HepG2 (cell line): ENCODE measurements around the gene ACP7. TPM values are rescaled to one million over a fixed set of nuclear protein-coding genes. Genes with fewer than 3 reads are reported as not detected.
A peak's percentile ranks its signal among the peaks of the same experiment; 100 is the strongest.

Experiments used
- CENPBD1 ChIP-seq: sonication (generic); formaldehyde crosslinking; IDR thresholded peaks from 2 replicates; pipeline ENCODE4 v1.8.0; 2022; ENCODE audit warnings: missing genetic modification reagents, low read depth, mild to moderate bottlenecking, borderline replicate concordance
- HCFC1 ChIP-seq: fragments of 150-350 bp; IDR thresholded peaks from 2 replicates; pipeline ENCODE4 v1.6.1; 2014; ENCODE audit warnings: low read depth, low read length
- HDAC2 ChIP-seq: sonication (generic); formaldehyde crosslinking; IDR thresholded peaks from 2 replicates; pipeline ENCODE4 v1.4.0; 2020; ENCODE audit warnings: missing genetic modification reagents
- HINFP ChIP-seq: sonication (generic); formaldehyde crosslinking; IDR thresholded peaks from 2 replicates; pipeline ENCODE4 v1.4.0; 2020; ENCODE audit warnings: low read depth, mild to moderate bottlenecking, missing genetic modification reagents
- KLF12 ChIP-seq: sonication (generic); formaldehyde crosslinking; IDR thresholded peaks from 2 replicates; pipeline ENCODE4 v1.4.0; 2020; ENCODE audit warnings: missing genetic modification reagents, borderline replicate concordance
- MED1 ChIP-seq: sonication (generic); formaldehyde crosslinking; IDR thresholded peaks from 2 replicates; pipeline ENCODE4 v1.4.0; 2020; ENCODE audit warnings: missing genetic modification reagents
- MNT ChIP-seq: fragments of 450-650 bp; IDR thresholded peaks from 2 replicates; pipeline ENCODE4 v1.6.1; 2016
- MXD4 ChIP-seq: IDR thresholded peaks from 2 replicates; pipeline ENCODE4 v1.6.1; 2016; ENCODE audit warnings: mild to moderate bottlenecking, missing biosample characterization, missing genetic modification reagents
- POLR2AphosphoS5 ChIP-seq: IDR thresholded peaks from 2 replicates; pipeline ENCODE4 v1.6.1; 2012; ENCODE audit warnings: low read depth, low read length
- SMC3 ChIP-seq: IDR thresholded peaks from 2 replicates; pipeline ENCODE4 v1.6.1; 2011; ENCODE audit warnings: low read length, improper control_type of control experiment
- TARDBP ChIP-seq: sonication (generic); formaldehyde crosslinking; IDR thresholded peaks from 2 replicates; pipeline ENCODE4 v1.8.0; 2022; ENCODE audit warnings: mild to moderate bottlenecking, missing genetic modification reagents
- ZFY ChIP-seq: sonication (generic); formaldehyde crosslinking; IDR thresholded peaks from 2 replicates; pipeline ENCODE4 v1.4.0; 2020; ENCODE audit warnings: missing genetic modification reagents
- ZNF143 ChIP-seq: sonication (generic); formaldehyde crosslinking; IDR thresholded peaks from 2 replicates; pipeline ENCODE4 v1.4.0; 2020; ENCODE audit warnings: missing genetic modification reagents
- ZNF275 ChIP-seq: sonication (generic); formaldehyde crosslinking; IDR thresholded peaks from 2 replicates; pipeline ENCODE4 v1.8.0; 2022; ENCODE audit warnings: missing genetic modification reagents, mild to moderate bottlenecking, inconsistent platforms, borderline replicate concordance
- ZNF350 ChIP-seq: sonication (generic); formaldehyde crosslinking; IDR thresholded peaks from 2 replicates; pipeline ENCODE4 v1.4.0; 2020; ENCODE audit warnings: mild to moderate bottlenecking, low read depth, missing genetic modification reagents, borderline replicate concordance
- ZNF556 ChIP-seq: sonication (generic); formaldehyde crosslinking; IDR thresholded peaks from 2 replicates; pipeline ENCODE4 v1.4.0; 2020; ENCODE audit warnings: mild to moderate bottlenecking, missing genetic modification reagents, borderline replicate concordance
- ZNF580 ChIP-seq: IDR thresholded peaks from 2 replicates; pipeline ENCODE4 v1.6.1; 2016; ENCODE audit warnings: low read depth, borderline replicate concordance
- ZSCAN25 ChIP-seq: sonication (generic); formaldehyde crosslinking; IDR thresholded peaks from 2 replicates; pipeline ENCODE4 v1.8.0; 2022; ENCODE audit warnings: mild to moderate bottlenecking, missing genetic modification reagents
- polyA plus RNA-seq, 8 experiments: library from polyadenylated mRNA; depleted of rRNA in 3 of 8; stranded (reverse) in 7 of 8; unstranded in 1 of 8; fragments of >200 nt; fragmentation: Illumina TruSeq in 4 of 8; extraction: Trizol in 4 of 8; gene quantifications; 2 replicates each; pipeline versions ENCODE4 v1.2.1 to v1.2.3, GENCODE V29; 2011 to 2016; ENCODE audit warnings: low read depth in 4 of 8, missing spikeins in 1 of 8, mixed read lengths in 1 of 8; ENCODE audit not compliant: insufficient read depth in 1 of 8
- total RNA-seq, 5 experiments: library from RNA; depleted of rRNA; stranded (reverse); fragments of >200 nt; fragmentation: Illumina TruSeq; extraction: Trizol; gene quantifications; 2 replicates each; pipeline ENCODE4 v1.2.3, GENCODE V29; 2016; ENCODE audit warnings: low read depth in 1 of 5
- TF ChIP-seq, protein P1 (sequence below): sonication (generic); formaldehyde crosslinking; IDR thresholded peaks from 2 replicates; pipeline ENCODE4 v1.5.1; 2020; ENCODE audit warnings: missing genetic modification reagents, mild to moderate bottlenecking, borderline replicate concordance
- TF ChIP-seq, protein P2 (sequence below): sonication (generic); formaldehyde crosslinking; IDR thresholded peaks from 2 replicates; pipeline ENCODE4 v1.8.0; 2022; ENCODE audit warnings: mild to moderate bottlenecking, missing genetic modification reagents; ENCODE audit not compliant: insufficient replicate concordance

ACP7 gene
- total and polyA plus RNA-seq, 2 of the 13 experiments (the other 11 are each of a cell fraction or from before 2014, with no cell fraction given), result not detected

- TF ChIP-seq, protein P1, sequence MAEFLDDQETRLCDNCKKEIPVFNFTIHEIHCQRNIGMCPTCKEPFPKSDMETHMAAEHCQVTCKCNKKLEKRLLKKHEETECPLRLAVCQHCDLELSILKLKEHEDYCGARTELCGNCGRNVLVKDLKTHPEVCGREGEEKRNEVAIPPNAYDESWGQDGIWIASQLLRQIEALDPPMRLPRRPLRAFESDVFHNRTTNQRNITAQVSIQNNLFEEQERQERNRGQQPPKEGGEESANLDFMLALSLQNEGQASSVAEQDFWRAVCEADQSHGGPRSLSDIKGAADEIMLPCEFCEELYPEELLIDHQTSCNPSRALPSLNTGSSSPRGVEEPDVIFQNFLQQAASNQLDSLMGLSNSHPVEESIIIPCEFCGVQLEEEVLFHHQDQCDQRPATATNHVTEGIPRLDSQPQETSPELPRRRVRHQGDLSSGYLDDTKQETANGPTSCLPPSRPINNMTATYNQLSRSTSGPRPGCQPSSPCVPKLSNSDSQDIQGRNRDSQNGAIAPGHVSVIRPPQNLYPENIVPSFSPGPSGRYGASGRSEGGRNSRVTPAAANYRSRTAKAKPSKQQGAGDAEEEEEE (CRISPR knock-in tag), result peak; percentile 54; the same call in 1 of the 2 replicates
- peak; percentile 61 for TF ChIP-seq MXD4 (CRISPR knock-in tag)
- TF ChIP-seq MED1, result peak; percentile 50
- TF ChIP-seq ZNF143 (CRISPR knock-in tag), result 0 out of 2 replicates have a peak, but pooled peaks have one; percentile 29
- peak; percentile 51; the same call in 1 of the 2 replicates for TF ChIP-seq HDAC2 (CRISPR knock-in tag)
- peak; percentile 59 for TF ChIP-seq POLR2AphosphoS5
- TF ChIP-seq TARDBP, result peak; percentile 80
- no peak for TF ChIP-seq HINFP (CRISPR knock-in tag)
- no peak for TF ChIP-seq MNT
- 0 out of 2 replicates have a peak, but pooled peaks have one; percentile 56 for TF ChIP-seq ZNF580
- peak; percentile 94 for TF ChIP-seq ZSCAN25
- peak; percentile 75 for TF ChIP-seq ZFY (CRISPR knock-in tag)
- no peak for TF ChIP-seq HCFC1
- 0 out of 2 replicates have a peak, but pooled peaks have one; percentile 24 for TF ChIP-seq KLF12 (CRISPR knock-in tag)
- peak; percentile 27; the same call in 1 of the 2 replicates for TF ChIP-seq ZNF556 (CRISPR knock-in tag)
- TF ChIP-seq ZNF350 (CRISPR knock-in tag), result 0 out of 2 replicates have a peak, but pooled peaks have one; percentile 35
- 0 out of 2 replicates have a peak, but pooled peaks have one; percentile 47 for TF ChIP-seq ZNF275 (CRISPR knock-in tag)
- peak; percentile 1; the same call in 1 of the 2 replicates for TF ChIP-seq SMC3
- TF ChIP-seq, protein P2, sequence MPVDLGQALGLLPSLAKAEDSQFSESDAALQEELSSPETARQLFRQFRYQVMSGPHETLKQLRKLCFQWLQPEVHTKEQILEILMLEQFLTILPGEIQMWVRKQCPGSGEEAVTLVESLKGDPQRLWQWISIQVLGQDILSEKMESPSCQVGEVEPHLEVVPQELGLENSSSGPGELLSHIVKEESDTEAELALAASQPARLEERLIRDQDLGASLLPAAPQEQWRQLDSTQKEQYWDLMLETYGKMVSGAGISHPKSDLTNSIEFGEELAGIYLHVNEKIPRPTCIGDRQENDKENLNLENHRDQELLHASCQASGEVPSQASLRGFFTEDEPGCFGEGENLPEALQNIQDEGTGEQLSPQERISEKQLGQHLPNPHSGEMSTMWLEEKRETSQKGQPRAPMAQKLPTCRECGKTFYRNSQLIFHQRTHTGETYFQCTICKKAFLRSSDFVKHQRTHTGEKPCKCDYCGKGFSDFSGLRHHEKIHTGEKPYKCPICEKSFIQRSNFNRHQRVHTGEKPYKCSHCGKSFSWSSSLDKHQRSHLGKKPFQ (CRISPR knock-in tag), result no peak
- TF ChIP-seq CENPBD1 (CRISPR knock-in tag), result no peak
Measured at GRCh38 chr19:39145180-39145953, 61.2 kb downstream of the ACP7 start (continued).
